HCT116 (cell line): ENCODE results near the gene DAAM2. TPM values are rescaled to one million over a fixed set of nuclear protein-coding genes. Genes with fewer than 3 reads are reported as not detected.

ENCODE experiments used
- ATAC-seq: fragments of 200-7000 bp; cut with Tn5 transposase; 2 replicates; pipeline ENCODE4 v1.9.1; 2020; ENCODE audit warnings: mild to moderate bottlenecking, moderate library complexity
- BruUV-seq: library from RNA; stranded (reverse); fragments of 400-500 nt; replicated peaks from 2 replicates; lab custom pipeline; 2021; lab: Mats Ljungman, UMichigan
- CTCF ChIA-PET: fragments of 300-600 bp; sonication (Branson Sonifier 250); formaldehyde crosslinking; loops from one replicate; lab custom pipeline; 2021; ENCODE audit warnings: antibody characterized with exemption; lab: Charles Lee
- POLR2A ChIA-PET: fragments of 300-600, 350-600 bp; sonication (Branson Sonifier 250); formaldehyde crosslinking; loops from one replicate; lab custom pipeline; 2021; ENCODE audit warnings: antibody characterized with exemption; lab: Charles Lee
- RAD21 ChIA-PET, 2 experiments: fragments of 300-600 bp; sonication (Branson Sonifier 250); formaldehyde crosslinking; loops; one replicate each; lab custom pipeline; 2023; ENCODE audit warnings: low total read pairs in 2 of 2; ENCODE audit not compliant: uncharacterized antibody in 2 of 2, unreplicated experiment in 2 of 2, low non-redundant PET in 1 of 2; lab: Charles Lee
- DNase-seq: peaks from one replicate; pipeline ENCODE4 v3.0.0-alpha.2; 2010; ENCODE audit warnings: low read depth, low spot score
- H2AFZ ChIP-seq: fragments of 200-600 bp; shearing (Covaris generic), sonication (generic); 2 replicates; pipeline ENCODE4 v1.6.1; 2017; ENCODE audit warnings: low read depth, mixed run types, mixed read lengths, antibody characterized with exemption, low read length; ENCODE audit not compliant: poor library complexity, severe bottlenecking
- H3K27ac ChIP-seq: 2 replicates; pipeline ENCODE4 v1.5.1; 2012; ENCODE audit warnings: low read depth, low read length
- H3K27me3 ChIP-seq: fragments of 200-600 bp; sonication (generic); 2 replicates; pipeline ENCODE4 v1.6.1; 2016; ENCODE audit warnings: mixed run types, low read length, mixed read lengths; ENCODE audit not compliant: insufficient read depth
- H3K36me3 ChIP-seq, 2 experiments: fragments of 200-500 bp in 1 of 2; fragments of 200-600 bp in 1 of 2; sonication (Bioruptor generic) in 1 of 2; sonication (generic) in 1 of 2; 2 replicates each; pipeline versions ENCODE4 v1.5.1 to v1.6.1; 2014 to 2016; ENCODE audit warnings: low read length in 2 of 2, inconsistent platforms in 1 of 2, mixed read lengths in 1 of 2, mixed run types in 1 of 2; ENCODE audit not compliant: insufficient read depth in 2 of 2, control insufficient read depth in 1 of 2
- H3K4me1 ChIP-seq, 2 experiments: fragments of 200-600 bp in 1 of 2; sonication (generic) in 1 of 2; 2 replicates each; pipeline versions ENCODE4 v1.5.1 to v1.6.1; 2012 to 2017; ENCODE audit warnings: low read length in 2 of 2, inconsistent platforms in 1 of 2, mild to moderate bottlenecking in 1 of 2, mixed read lengths in 1 of 2, mixed run types in 1 of 2, moderate library complexity in 1 of 2; ENCODE audit not compliant: insufficient read depth in 2 of 2, control insufficient read depth in 1 of 2
- H3K4me2 ChIP-seq: fragments of 200-600 bp; sonication (generic); 2 replicates; pipeline ENCODE4 v1.6.1; 2017; ENCODE audit warnings: mixed run types, low read length, mixed read lengths
- H3K4me3 ChIP-seq, 2 experiments: fragments of 200-600 bp in 1 of 2; sonication (generic) in 1 of 2; replicated peaks in 1 of 2; 2 replicates each; pipeline ENCODE4 v1.5.1; 2011 to 2016; ENCODE audit warnings: low read length in 2 of 2, control low read depth in 1 of 2, low read depth in 1 of 2, mild to moderate bottlenecking in 1 of 2, mixed read lengths in 1 of 2, mixed run types in 1 of 2
- H3K79me2 ChIP-seq: fragments of 200-600 bp; sonication (generic); 2 replicates; pipeline ENCODE4 v1.6.1; 2017; ENCODE audit warnings: mild to moderate bottlenecking, mixed run types, low read length, moderate library complexity, mixed read lengths; ENCODE audit not compliant: insufficient read depth
- H3K9ac ChIP-seq: fragments of 200-600 bp; sonication (generic); 2 replicates; pipeline ENCODE4 v1.6.1; 2016; ENCODE audit warnings: low read length, mixed read lengths
- H3K9me2 ChIP-seq: fragments of 200-600 bp; sonication (generic), shearing (Covaris generic); 2 replicates; pipeline ENCODE4 v1.6.1; 2017; ENCODE audit warnings: mixed run types, mild to moderate bottlenecking, moderate library complexity; ENCODE audit not compliant: insufficient read depth
- H3K9me3 ChIP-seq, 2 experiments: fragments of 200-500 bp in 1 of 2; fragments of 200-600 bp in 1 of 2; sonication (Bioruptor generic) in 1 of 2; sonication (generic) in 1 of 2; 2 replicates each; pipeline ENCODE4 v1.6.1; 2014 to 2017; ENCODE audit warnings: low read length in 2 of 2, mixed read lengths in 2 of 2, inconsistent platforms in 1 of 2, low read depth in 1 of 2, mild to moderate bottlenecking in 1 of 2, mixed run types in 1 of 2, moderate library complexity in 1 of 2; ENCODE audit not compliant: control insufficient read depth in 1 of 2, insufficient read depth in 1 of 2
- H4K20me1 ChIP-seq: fragments of 200-600 bp; sonication (generic), shearing (Covaris generic); 2 replicates; pipeline ENCODE4 v1.6.1; 2017; ENCODE audit warnings: mixed run types, mild to moderate bottlenecking, moderate library complexity; ENCODE audit not compliant: insufficient read depth
- CBX3 ChIP-seq: IDR thresholded peaks from 2 replicates; pipeline ENCODE4 v1.6.1; 2012; ENCODE audit warnings: low read depth
- CEBPB ChIP-seq: IDR thresholded peaks from 2 replicates; pipeline ENCODE4 v1.6.1; 2012; ENCODE audit warnings: low read depth
- CTCF ChIP-seq, 3 experiments: fragments of 200-600 bp in 1 of 3; sonication (generic) in 1 of 3; IDR thresholded peaks in 2 of 3; conservative IDR thresholded peaks in 1 of 3; 2 replicates each; pipeline ENCODE4 v1.5.1; 2012 to 2017; ENCODE audit warnings: low read depth in 2 of 3, low read length in 2 of 3, antibody characterized with exemption in 1 of 3, borderline replicate concordance in 1 of 3, control low read depth in 1 of 3, mild to moderate bottlenecking in 1 of 3, mixed read lengths in 1 of 3, mixed run types in 1 of 3, moderate library complexity in 1 of 3; ENCODE audit not compliant: insufficient read depth in 1 of 3
- ELF1 ChIP-seq: IDR thresholded peaks from 2 replicates; pipeline ENCODE4 v1.6.1; 2012; ENCODE audit warnings: low read depth, borderline replicate concordance
- EZH2 ChIP-seq: fragments of 200-600 bp; sonication (generic); IDR thresholded peaks from 2 replicates; pipeline ENCODE4 v1.6.1; 2017; ENCODE audit warnings: antibody characterized with exemption, mixed run types
- EZH2phosphoT487 ChIP-seq: fragments of 200-600 bp; IDR thresholded peaks from 2 replicates; pipeline ENCODE4 v1.6.1; 2018; ENCODE audit warnings: antibody characterized with exemption, borderline replicate concordance
- FOSL1 ChIP-seq: IDR thresholded peaks from 2 replicates; pipeline ENCODE4 v1.6.1; 2012; ENCODE audit warnings: low read depth
- JUND ChIP-seq: IDR thresholded peaks from 2 replicates; pipeline ENCODE4 v1.6.1; 2012
- MAX ChIP-seq: IDR thresholded peaks from 2 replicates; pipeline ENCODE4 v1.6.1; 2012
- POLR2A ChIP-seq: IDR thresholded peaks from 2 replicates; pipeline ENCODE4 v1.7.0; 2011; ENCODE audit warnings: borderline replicate concordance; ENCODE audit not compliant: insufficient read depth, insufficient read length; ENCODE audit errors: extremely low read depth
- POLR2AphosphoS5 ChIP-seq: IDR thresholded peaks from 2 replicates; pipeline ENCODE4 v1.6.1; 2011; ENCODE audit warnings: mild to moderate bottlenecking, low read depth, low read length, moderate library complexity
- REST ChIP-seq: IDR thresholded peaks from 2 replicates; pipeline ENCODE4 v1.6.1; 2012; ENCODE audit warnings: low read depth
- SIN3A ChIP-seq: IDR thresholded peaks from 2 replicates; pipeline ENCODE4 v1.6.1; 2012; ENCODE audit warnings: low read depth
- SP1 ChIP-seq: IDR thresholded peaks from 2 replicates; pipeline ENCODE4 v1.6.1; 2012; ENCODE audit warnings: low read depth
- SRF ChIP-seq: IDR thresholded peaks from 2 replicates; pipeline ENCODE4 v1.6.1; 2012; ENCODE audit warnings: low read depth
- YY1 ChIP-seq: IDR thresholded peaks from 2 replicates; pipeline ENCODE4 v1.6.1; 2011; ENCODE audit warnings: low read length, low read depth, moderate library complexity, mild to moderate bottlenecking; ENCODE audit not compliant: insufficient replicate concordance; ENCODE audit errors: extremely low read depth
- ZFX ChIP-seq: fragments of 450-650 bp; IDR thresholded peaks from 2 replicates; pipeline ENCODE4 v1.6.1; 2017
- intact Hi-C: fragments of 100-400 bp; cut with micrococcal nuclease; formaldehyde crosslinking; loops from 2 replicates; pipeline ENCODE4 v1.10.0; 2022
- total RNA-seq: library from RNA; stranded (reverse); gene quantifications from one replicate; pipeline ENCODE4 v1.2.1, GENCODE V29; 2021; ENCODE audit not compliant: unreplicated experiment

The DAAM2 gene
- total RNA-seq, 1 experiment from 2014 or later = not detected

GRCh38 chr6:39885691-39886090 lies 93.5 kb downstream of the DAAM2 start:
- no peak for DNase-seq
- CTCF ChIA-PET = no interaction called here
- Histone ChIP-seq H3K9ac (no peak overlapping the region), H3K79me2 (no peaks in the 10 kb centered on the region), H3K27ac (no peak overlapping the region), H3K4me2 (no peak overlapping the region), H4K20me1 (no peaks in the 10 kb centered on the region)
- POLR2A ChIA-PET = no interaction called here
- no peak for ATAC-seq
- TF ChIP-seq POLR2AphosphoS5 (no peak), REST (no peak), MAX (no peak), ELF1 (no peak), SRF (no peak), CEBPB (no peak), ZFX (no peak), SIN3A (no peak), EZH2 (no peak), JUND (no peak), FOSL1 (no peak), YY1 (no peak), CTCF (IDR thresholded peaks at IDR 0.05 in 2 of 3, conservative IDR thresholded peaks at IDR 0.05 in 1 of 3; ENCODE audit: borderline replicate concordance in 1 of 3, insufficient read depth in 1 of 3, low read depth in 2 of 3, low read length in 2 of 3) (no peak), SP1 (no peak), POLR2A (no peak), CBX3 (no peak), EZH2phosphoT487 (no peak)
- TF ChIP-seq, all 23 proteins: peak for 0
- Histone ChIP-seq H3K9me2 (no peaks in the 10 kb centered on the region), H2AFZ (no peak overlapping the region), H3K27me3 (peaks cover 17% of the 10 kb centered on the region; the same call in 1 of the 2 replicates), H3K36me3 (no peaks in the 10 kb centered on the region), H3K4me3 (no peak overlapping the region), H3K9me3 (no peaks in the 10 kb centered on the region), H3K4me1 (no peaks in the 10 kb centered on the region)
- BruUV-seq = no TSS peak
- RAD21 ChIA-PET = no interaction called here
- intact Hi-C loops = no loop called here
